HG03354 (cell line): ENCODE data around the gene SLC49A4.
A peak's percentile ranks its signal among the peaks of the same experiment; 100 is the strongest.
"Not testable (repeated sequence)": the region's sequence is repeated elsewhere in the genome, so short reads cannot be mapped to it uniquely, and the experiment has no call there.

ENCODE experiments used
- ATAC-seq: cut with Tn5 transposase; IDR thresholded peaks from one replicate; pipeline ENCODE4 v1.9.1; 2021; ENCODE audit warnings: mild to moderate bottlenecking; ENCODE audit not compliant: unreplicated experiment, poor library complexity, severe bottlenecking

SLC49A4 gene, protein sequence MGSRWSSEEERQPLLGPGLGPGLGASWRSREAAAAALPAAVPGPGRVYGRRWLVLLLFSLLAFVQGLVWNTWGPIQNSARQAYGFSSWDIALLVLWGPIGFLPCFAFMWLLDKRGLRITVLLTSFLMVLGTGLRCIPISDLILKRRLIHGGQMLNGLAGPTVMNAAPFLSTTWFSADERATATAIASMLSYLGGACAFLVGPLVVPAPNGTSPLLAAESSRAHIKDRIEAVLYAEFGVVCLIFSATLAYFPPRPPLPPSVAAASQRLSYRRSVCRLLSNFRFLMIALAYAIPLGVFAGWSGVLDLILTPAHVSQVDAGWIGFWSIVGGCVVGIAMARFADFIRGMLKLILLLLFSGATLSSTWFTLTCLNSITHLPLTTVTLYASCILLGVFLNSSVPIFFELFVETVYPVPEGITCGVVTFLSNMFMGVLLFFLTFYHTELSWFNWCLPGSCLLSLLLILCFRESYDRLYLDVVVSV

GRCh38 chr3:122794779-122795673 is at the start of gene SLC49A4:
Gene SLC49A4 (plus strand): TSS chr3:122795069. CDS start chr3:122795193, 124 bp downstream.
- peak; percentile 74 for ATAC-seq

GRCh38 chr3:122745369-122746021 is 49.4 kb upstream of the SLC49A4 start:
- no peak for ATAC-seq

- ATAC-seq: not testable (repeated sequence)
These were observed 47.6 kb upstream of the SLC49A4 start for GRCh38 chr3:122747295-122747694.

GRCh38 chr3:122748347-122748746 is 46.5 kb upstream of the SLC49A4 start:
- ATAC-seq: no peak

GRCh38 chr3:122754929-122755328 is 39.9 kb upstream of the SLC49A4 start:
- peak; percentile 74 for ATAC-seq

- ATAC-seq: no peak
These were observed 39.4 kb upstream of the SLC49A4 start for GRCh38 chr3:122755491-122755890.

DNA sequence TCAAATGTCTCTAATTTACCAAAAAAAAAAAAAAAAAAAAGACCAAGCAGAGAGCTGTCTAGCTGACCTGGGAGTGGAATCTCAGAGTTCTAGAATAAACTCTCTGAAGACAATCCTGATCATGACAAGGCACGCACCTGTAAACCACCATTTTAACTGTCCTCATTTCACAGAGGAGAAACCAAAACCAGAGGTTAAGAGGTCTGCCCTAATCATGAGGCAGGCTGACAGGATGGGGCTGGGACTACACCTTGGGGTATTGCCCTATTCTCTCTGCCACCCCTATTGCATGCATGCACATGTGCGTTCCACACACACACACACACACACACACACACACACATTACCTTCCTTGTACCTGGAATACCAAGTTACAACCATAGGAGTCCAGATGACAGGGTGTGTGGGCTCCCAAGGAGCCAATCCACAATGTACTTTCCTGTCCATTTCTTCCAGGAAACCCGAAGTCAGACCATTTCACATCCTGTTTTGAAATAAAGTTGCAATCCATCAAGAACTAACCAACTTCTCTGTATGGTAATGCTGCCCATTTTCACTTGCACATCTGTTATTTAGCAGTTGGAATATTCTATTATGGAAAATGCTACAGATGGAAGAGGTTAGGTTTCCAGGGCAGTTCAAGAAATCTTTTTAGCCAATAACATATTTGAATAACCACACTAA is 35.9 kb upstream of the SLC49A4 start:
- no peak for ATAC-seq

DNA sequence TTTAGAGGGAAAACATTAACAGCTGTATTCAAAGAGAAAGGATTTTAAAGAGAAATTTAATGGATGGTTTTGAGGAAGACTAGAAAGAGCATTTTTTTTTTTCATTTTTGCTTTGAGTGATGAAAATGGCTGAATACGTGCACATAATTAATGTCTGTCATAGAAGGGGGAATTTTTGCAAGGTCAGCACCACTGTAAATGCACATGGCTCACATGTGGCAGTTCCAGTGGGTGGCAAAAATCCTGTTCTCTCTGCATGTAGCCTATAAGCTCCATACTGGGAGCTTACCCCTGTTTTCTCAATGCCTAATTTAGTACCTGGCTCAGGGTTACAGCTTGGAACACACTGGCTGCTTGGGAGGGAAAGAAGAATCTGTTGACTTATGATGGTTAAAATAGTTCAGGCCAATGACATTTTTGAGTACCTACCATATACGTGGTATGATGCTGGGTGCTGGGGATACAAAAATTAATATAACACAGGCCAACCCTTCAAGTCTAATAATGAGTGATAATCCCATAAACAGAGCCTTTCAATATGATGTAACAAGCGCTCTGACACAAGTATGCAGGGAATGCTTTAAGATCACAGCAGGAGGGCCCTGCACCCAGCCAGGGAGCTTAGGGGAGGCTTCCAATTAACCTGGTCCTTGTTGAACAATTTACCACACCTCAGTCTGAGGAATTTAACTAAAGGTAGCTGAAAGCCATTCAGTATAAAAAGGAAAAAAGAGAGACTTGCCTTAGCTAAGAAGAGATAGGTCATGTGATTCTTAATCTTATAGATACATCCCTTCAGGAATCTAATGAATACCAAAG is 34.2 kb upstream of the SLC49A4 start:
- no peak for ATAC-seq

GRCh38 chr3:122766430-122766829 is 28.4 kb upstream of the SLC49A4 start:
- ATAC-seq: no peak

DNA sequence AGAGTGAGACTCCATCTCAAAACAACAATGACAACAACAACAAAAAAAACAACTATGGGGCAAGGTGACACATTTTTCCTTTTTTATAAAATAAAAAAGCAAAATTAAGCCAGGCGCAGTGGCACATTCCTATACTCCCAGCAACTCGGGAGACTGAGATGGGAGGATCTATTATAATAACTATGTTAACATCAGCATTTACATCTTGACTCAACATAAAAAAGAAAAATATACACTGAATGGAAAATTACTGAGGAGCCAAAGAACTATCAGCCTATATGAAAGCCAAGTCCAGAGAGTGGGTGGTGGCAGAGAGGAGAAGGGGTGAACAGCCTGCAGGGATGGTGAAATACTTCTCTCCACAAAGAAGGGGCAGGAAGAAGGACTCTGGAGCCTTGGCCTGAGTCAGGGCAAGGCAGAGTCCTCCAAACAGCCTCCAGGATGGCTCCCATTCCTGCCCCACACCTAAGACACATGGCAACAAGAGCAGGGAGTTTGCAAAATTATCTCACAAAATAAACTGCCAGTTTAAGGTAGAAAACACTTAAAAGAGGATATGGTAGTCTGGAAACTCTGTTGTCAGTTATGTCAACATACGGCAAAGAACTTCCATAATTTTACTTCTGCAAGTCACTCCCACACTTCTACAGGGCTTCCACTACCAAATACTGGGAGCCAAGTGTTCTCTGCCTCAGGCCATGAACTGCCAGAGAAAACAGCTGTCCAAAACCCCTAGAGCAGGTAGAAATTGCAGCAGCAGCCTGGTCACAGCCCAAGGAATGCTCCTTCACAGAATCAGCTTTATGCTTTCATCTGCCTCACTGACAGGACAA is 27.1 kb upstream of the SLC49A4 start:
- ATAC-seq: no peak

DNA sequence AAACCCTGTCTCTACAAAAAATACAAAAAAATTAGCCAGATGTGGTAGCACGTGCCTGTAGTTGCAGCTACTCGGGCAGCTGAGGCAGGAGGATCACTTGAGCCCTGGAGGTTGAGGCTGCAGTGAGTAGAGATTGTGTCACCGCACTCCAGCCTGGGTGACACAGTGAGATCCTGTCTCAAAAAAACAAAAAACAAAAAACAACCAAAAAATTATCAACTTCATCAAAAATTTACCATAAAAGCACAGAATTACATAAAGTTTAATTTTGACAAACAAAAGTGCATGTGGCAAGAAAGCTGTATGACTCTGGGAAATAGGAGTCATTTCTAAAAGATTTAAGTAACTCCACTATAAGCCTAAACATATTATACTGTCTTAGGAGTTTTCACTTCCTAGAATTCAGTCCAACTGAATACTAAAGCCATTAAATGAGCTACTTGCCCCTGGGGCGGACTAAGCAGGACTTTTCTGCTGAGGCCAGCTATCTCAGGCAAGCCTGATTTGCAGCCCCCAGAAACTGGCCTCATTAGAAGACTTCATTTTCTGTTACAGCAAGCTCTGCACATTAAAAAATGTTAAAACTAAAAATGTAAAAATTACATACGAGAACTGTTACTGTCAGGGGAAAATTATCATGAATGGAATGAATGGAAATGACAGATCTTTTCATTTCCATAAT is 24.2 kb upstream of the SLC49A4 start:
- ATAC-seq: no peak

GRCh38 chr3:122772827-122773226 is 22.0 kb upstream of the SLC49A4 start:
- ATAC-seq: no peak

DNA sequence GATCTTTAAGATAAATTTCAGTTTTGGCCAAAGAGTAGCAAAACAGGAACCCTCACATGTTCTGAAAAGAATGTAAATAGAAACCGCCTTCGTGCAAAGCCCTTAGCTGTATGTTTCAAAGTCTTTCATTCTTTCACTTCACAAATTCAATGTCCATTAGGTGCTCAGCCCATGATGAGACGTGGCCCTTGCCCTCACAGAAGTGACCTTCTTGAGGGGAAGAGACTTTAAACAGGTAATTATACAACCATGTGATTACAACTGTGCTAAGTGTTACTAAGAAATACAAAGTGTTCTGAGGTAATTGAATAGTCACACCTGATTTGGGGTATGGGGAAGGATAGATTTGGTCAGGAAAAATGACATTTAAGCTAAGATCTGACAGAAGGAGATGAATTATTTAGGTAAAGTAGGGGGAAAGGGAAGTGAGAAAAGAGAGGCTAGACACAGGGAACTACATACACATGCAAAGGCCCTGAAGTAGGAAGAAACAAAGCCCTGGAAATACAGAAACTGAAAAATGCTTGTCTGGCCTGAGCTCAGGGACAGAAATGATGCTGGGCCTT is 20.8 kb upstream of the SLC49A4 start:
- ATAC-seq: peak; percentile 45

GRCh38 chr3:122774564-122774963 is 20.3 kb upstream of the SLC49A4 start:
- ATAC-seq: no peak

DNA sequence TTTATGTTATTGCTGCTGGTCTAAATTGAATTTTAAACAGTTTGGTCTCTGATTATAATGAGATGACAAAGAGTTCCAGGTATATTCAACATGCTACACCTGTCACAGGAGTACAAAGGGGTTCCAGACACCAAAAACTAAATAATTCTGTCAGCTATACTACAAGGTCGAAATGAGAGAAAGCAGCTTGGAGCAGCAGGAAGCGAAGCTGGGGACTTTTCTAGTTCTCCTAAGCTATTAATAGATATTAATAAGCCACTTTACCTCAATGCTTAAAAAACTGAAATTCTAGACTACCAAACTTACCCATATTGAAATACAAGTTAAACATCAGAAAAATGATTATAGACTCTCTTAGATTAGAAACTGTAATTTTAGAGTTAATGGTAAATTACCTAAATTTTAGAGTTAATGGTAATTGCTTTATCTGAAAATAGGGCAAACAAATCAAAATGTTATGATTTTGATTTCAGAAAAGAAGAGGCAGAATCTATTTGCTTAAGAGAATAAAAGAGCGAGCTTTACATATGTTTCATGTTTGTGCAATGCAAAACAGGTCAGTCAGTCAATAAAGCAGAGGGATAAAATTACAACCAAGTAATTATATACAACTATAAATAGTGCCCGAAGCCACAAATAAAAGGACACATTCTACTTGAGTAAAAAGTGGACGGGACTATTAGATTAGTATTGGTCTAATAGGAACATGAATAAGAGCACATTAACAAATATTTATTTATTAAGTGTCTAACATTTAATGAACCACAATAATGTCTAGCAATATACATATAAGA is 18.0 kb upstream of the SLC49A4 start:
- no peak for ATAC-seq

- no peak for ATAC-seq
These were observed 17.3 kb upstream of the SLC49A4 start for GRCh38 chr3:122777563-122777962.
